H9 (cell line): ENCODE measurements around the gene KANSL1L. TPM values are rescaled to one million over a fixed set of nuclear protein-coding genes. Genes with fewer than 3 reads are reported as not detected.

ENCODE experiments used
- DNase-seq: peaks from one replicate; pipeline ENCODE4 v3.0.0-alpha.2; 2017
- H2AFZ ChIP-seq: one replicate; pipeline ENCODE4 v1.6.1; 2013; ENCODE audit warnings: mild to moderate bottlenecking, low read length, control low read depth, moderate library complexity
- H2AK5ac ChIP-seq: 2 replicates; pipeline ENCODE4 v1.6.1; 2013; ENCODE audit warnings: low read length, control low read depth, mixed read lengths; ENCODE audit not compliant: insufficient read length
- H2BK120ac ChIP-seq: one replicate; pipeline ENCODE4 v1.6.1; 2013; ENCODE audit warnings: low read depth, mild to moderate bottlenecking, low read length, control low read depth, inconsistent platforms; ENCODE audit not compliant: poor library complexity, severe bottlenecking
- H2BK12ac ChIP-seq: 2 replicates; pipeline ENCODE4 v1.6.1; 2013; ENCODE audit warnings: low read length, control low read depth, mixed read lengths, low read depth; ENCODE audit not compliant: insufficient read length
- H2BK15ac ChIP-seq: 2 replicates; pipeline ENCODE4 v1.6.1; 2013; ENCODE audit warnings: low read depth, low read length, control low read depth
- H2BK20ac ChIP-seq: one replicate; pipeline ENCODE4 v1.6.1; 2013; ENCODE audit warnings: low read depth, mild to moderate bottlenecking, low read length, control low read depth, inconsistent platforms; ENCODE audit not compliant: poor library complexity, severe bottlenecking
- H2BK5ac ChIP-seq: 2 replicates; pipeline ENCODE4 v1.6.1; 2013; ENCODE audit warnings: low read length, control low read depth, mixed read lengths; ENCODE audit not compliant: insufficient read length
- H3K14ac ChIP-seq: 2 replicates; pipeline ENCODE4 v1.6.1; 2013; ENCODE audit warnings: low read length, control low read depth; ENCODE audit not compliant: insufficient read depth
- H3K18ac ChIP-seq: 2 replicates; pipeline ENCODE4 v1.6.1; 2013; ENCODE audit warnings: low read depth, mild to moderate bottlenecking, mixed read lengths, low read length, control low read depth; ENCODE audit not compliant: insufficient read length
- H3K23ac ChIP-seq: 2 replicates; pipeline ENCODE4 v1.6.1; 2013; ENCODE audit warnings: low read length, control low read depth, mixed read lengths, low read depth; ENCODE audit not compliant: insufficient read length
- H3K23me2 ChIP-seq: 2 replicates; pipeline ENCODE4 v1.6.1; 2013; ENCODE audit warnings: low read depth, mild to moderate bottlenecking, mixed read lengths, low read length, control low read depth; ENCODE audit not compliant: insufficient read length, poor library complexity, severe bottlenecking
- H3K27ac ChIP-seq: 2 replicates; pipeline ENCODE4 v1.5.1; 2013; ENCODE audit warnings: low read length, control low read depth, mixed read lengths, low read depth; ENCODE audit not compliant: insufficient read length
- H3K27me3 ChIP-seq: 2 replicates; pipeline ENCODE4 v1.6.1; 2013; ENCODE audit warnings: low read length, control low read depth, inconsistent platforms; ENCODE audit not compliant: insufficient read depth
- H3K4ac ChIP-seq: 2 replicates; pipeline ENCODE4 v1.6.1; 2013; ENCODE audit warnings: low read depth, mild to moderate bottlenecking, control low read depth, inconsistent platforms, low read length, moderate library complexity
- H3K4me1 ChIP-seq: 2 replicates; pipeline ENCODE4 v1.6.1; 2013; ENCODE audit warnings: low read length, control low read depth, inconsistent platforms; ENCODE audit not compliant: insufficient read depth
- H3K4me2 ChIP-seq: 2 replicates; pipeline ENCODE4 v1.6.1; 2013; ENCODE audit warnings: low read length, control low read depth, mixed read lengths; ENCODE audit not compliant: insufficient read length, insufficient read depth
- H3K56ac ChIP-seq: 2 replicates; pipeline ENCODE4 v1.6.1; 2013; ENCODE audit warnings: low read depth, mild to moderate bottlenecking, mixed read lengths, low read length, control low read depth; ENCODE audit not compliant: insufficient read length
- H3K79me1 ChIP-seq: 2 replicates; pipeline ENCODE4 v1.6.1; 2013; ENCODE audit warnings: low read depth, mild to moderate bottlenecking, moderate library complexity, low read length, control low read depth, inconsistent platforms; ENCODE audit not compliant: insufficient read depth, poor library complexity, severe bottlenecking
- H3K79me2 ChIP-seq: 2 replicates; pipeline ENCODE4 v1.6.1; 2013; ENCODE audit warnings: low read length, control low read depth, inconsistent platforms; ENCODE audit not compliant: insufficient read depth
- H3K9ac ChIP-seq: 2 replicates; pipeline ENCODE4 v1.6.1; 2013; ENCODE audit warnings: low read length, control low read depth, mixed read lengths; ENCODE audit not compliant: insufficient read length; ENCODE audit errors: extremely low read depth
- H3K9me3 ChIP-seq: one replicate; pipeline ENCODE4 v1.6.1; 2013; ENCODE audit warnings: low read depth, low read length, inconsistent platforms; ENCODE audit not compliant: control insufficient read depth
- H3T11ph ChIP-seq: one replicate; pipeline ENCODE4 v1.6.1; 2013; ENCODE audit warnings: mild to moderate bottlenecking, low read length, control low read depth, inconsistent platforms
- H4K20me1 ChIP-seq: one replicate; pipeline ENCODE4 v1.6.1; 2013; ENCODE audit not compliant: control insufficient read depth, insufficient read length, insufficient read depth
- H4K5ac ChIP-seq: 2 replicates; pipeline ENCODE4 v1.6.1; 2013; ENCODE audit warnings: low read depth, mild to moderate bottlenecking, mixed read lengths, low read length, control low read depth; ENCODE audit not compliant: insufficient read length
- H4K8ac ChIP-seq: replicated peaks from 2 replicates; pipeline ENCODE4 v1.6.1; 2013; ENCODE audit warnings: low read length, control low read depth, mixed read lengths, low read depth; ENCODE audit not compliant: insufficient read length
- H4K91ac ChIP-seq: 2 replicates; pipeline ENCODE4 v1.6.1; 2013; ENCODE audit warnings: low read depth, mild to moderate bottlenecking, moderate library complexity, mixed read lengths, low read length, control low read depth; ENCODE audit not compliant: insufficient read length
- H3K27ac Mint-ChIP-seq, 3 experiments: 2 replicates in 2 of 3; 3 replicates in 1 of 3; pipeline ENCODE4 v1.8.0; 2020 to 2021; ENCODE audit warnings: mixed read lengths in 3 of 3, mild to moderate bottlenecking in 1 of 3, moderate library complexity in 1 of 3
- H3K27me3 Mint-ChIP-seq: 2 replicates; pipeline ENCODE4 v1.8.0; 2021; ENCODE audit warnings: low read depth, mild to moderate bottlenecking, moderate library complexity, mixed read lengths
- H3K36me3 Mint-ChIP-seq, 3 experiments: 2 replicates in 2 of 3; 3 replicates in 1 of 3; pipeline ENCODE4 v1.8.0; 2020 to 2021; ENCODE audit warnings: low read depth in 3 of 3, mixed read lengths in 3 of 3; ENCODE audit not compliant: insufficient read depth in 1 of 3
- H3K4me1 Mint-ChIP-seq, 2 experiments: 2 replicates each; pipeline ENCODE4 v1.8.0; 2020; ENCODE audit warnings: mixed read lengths in 2 of 2
- H3K4me3 Mint-ChIP-seq, 2 experiments: 2 replicates in 1 of 2; 3 replicates in 1 of 2; pipeline ENCODE4 v1.8.0; 2020 to 2021; ENCODE audit warnings: mild to moderate bottlenecking in 2 of 2, mixed read lengths in 2 of 2, moderate library complexity in 1 of 2
- H3K9me3 Mint-ChIP-seq, 2 experiments: 2 replicates in 1 of 2; 3 replicates in 1 of 2; pipeline ENCODE4 v1.8.0; 2020; ENCODE audit warnings: mild to moderate bottlenecking in 2 of 2, mixed read lengths in 2 of 2, moderate library complexity in 1 of 2
- WGBS: extraction: QIAGEN DNeasy Blood & Tissue Kit; methylation state at CpG from one replicate; pipeline ENCODE4 v1.1.7; 2013; ENCODE audit warnings: missing lambda C conversion rate, low lambda C conversion rate, mixed read lengths; ENCODE audit not compliant: insufficient read length; ENCODE audit errors: extremely low coverage; 5-methylcytosine and 5-hydroxymethylcytosine counted together
- total RNA-seq: library from RNA; stranded (reverse); gene quantifications from 2 replicates; pipeline ENCODE4 v1.2.1, GENCODE V29; 2021
- TF ChIP-seq, protein P1 (sequence below): fragments of 200-600 bp; sonication (generic); conservative IDR thresholded peaks from 3 replicates; pipeline ENCODE4 v1.8.0; 2021; ENCODE audit warnings: antibody characterized with exemption, mild to moderate bottlenecking

The KANSL1L gene
- total RNA-seq, 1 experiment from 2014 or later: 8.2 TPM

DNA sequence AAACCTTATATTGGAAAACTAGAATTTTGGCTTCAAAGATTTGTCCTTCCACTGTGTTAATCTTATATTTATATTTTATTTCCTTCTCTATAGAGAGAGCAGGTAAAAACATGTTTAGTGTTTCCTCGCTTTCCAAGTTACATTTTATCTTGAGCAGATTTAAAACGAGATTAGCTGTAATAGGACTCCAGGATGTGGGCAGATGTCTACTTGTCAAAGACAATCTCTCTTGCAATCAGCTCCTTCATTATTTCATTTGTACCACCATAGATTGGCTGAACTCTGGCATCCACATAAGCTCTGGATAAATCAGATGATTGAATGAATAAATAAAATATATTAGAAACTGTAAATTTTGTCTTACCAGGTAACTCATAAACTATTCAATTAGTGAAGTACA lies 17.5 kb upstream of the KANSL1L start:
- peaks cover 31 to 34% of the 10 kb centered on the region in 2 experiments for H3K9me3 Mint-ChIP-seq
- no peak overlapping the region for H2BK5ac ChIP-seq
- no peak overlapping the region for H2BK15ac ChIP-seq
- no peaks in the 10 kb centered on the region for H4K20me1 ChIP-seq
- no peaks in the 10 kb centered on the region for H3K23me2 ChIP-seq
- H2BK120ac ChIP-seq: no peak overlapping the region
- no peaks in the 10 kb centered on the region for H3K4me1 Mint-ChIP-seq
- no peak overlapping the region for H2AK5ac ChIP-seq
- no peak overlapping the region for H2BK12ac ChIP-seq
- no peak overlapping the region for H3K56ac ChIP-seq
- H3K9ac ChIP-seq: no peak overlapping the region
- H3K4ac ChIP-seq: no peak overlapping the region
- no peaks in the 10 kb centered on the region for H3K9me3 ChIP-seq
- H3K79me1 ChIP-seq: no peaks in the 10 kb centered on the region
- DNase-seq: no peak
- no peak overlapping the region for H4K5ac ChIP-seq
- H2BK20ac ChIP-seq: no peak overlapping the region
- H3K27me3 ChIP-seq: no peaks in the 10 kb centered on the region
- no CpG with 5 or more reads among the region's 2 CpGs for WGBS
- no peaks in the 10 kb centered on the region for H3K79me2 ChIP-seq
- peaks cover 22 to 31% (median 24%) of the 10 kb centered on the region in 3 experiments for H3K36me3 Mint-ChIP-seq
- no peak overlapping the region for H3K27ac Mint-ChIP-seq
- H3K14ac ChIP-seq: no peak overlapping the region
- no peak overlapping the region for H3K23ac ChIP-seq
- TF ChIP-seq, protein P1, sequence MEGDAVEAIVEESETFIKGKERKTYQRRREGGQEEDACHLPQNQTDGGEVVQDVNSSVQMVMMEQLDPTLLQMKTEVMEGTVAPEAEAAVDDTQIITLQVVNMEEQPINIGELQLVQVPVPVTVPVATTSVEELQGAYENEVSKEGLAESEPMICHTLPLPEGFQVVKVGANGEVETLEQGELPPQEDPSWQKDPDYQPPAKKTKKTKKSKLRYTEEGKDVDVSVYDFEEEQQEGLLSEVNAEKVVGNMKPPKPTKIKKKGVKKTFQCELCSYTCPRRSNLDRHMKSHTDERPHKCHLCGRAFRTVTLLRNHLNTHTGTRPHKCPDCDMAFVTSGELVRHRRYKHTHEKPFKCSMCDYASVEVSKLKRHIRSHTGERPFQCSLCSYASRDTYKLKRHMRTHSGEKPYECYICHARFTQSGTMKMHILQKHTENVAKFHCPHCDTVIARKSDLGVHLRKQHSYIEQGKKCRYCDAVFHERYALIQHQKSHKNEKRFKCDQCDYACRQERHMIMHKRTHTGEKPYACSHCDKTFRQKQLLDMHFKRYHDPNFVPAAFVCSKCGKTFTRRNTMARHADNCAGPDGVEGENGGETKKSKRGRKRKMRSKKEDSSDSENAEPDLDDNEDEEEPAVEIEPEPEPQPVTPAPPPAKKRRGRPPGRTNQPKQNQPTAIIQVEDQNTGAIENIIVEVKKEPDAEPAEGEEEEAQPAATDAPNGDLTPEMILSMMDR: no peak
- H3K4me2 ChIP-seq: no peak overlapping the region
- no peak overlapping the region for H2AFZ ChIP-seq
- no peak overlapping the region for H3T11ph ChIP-seq
- H3K4me1 ChIP-seq: no peaks in the 10 kb centered on the region
- H4K8ac ChIP-seq: no peak overlapping the region
- peaks cover 1% of the 10 kb centered on the region; the same call in 1 of the 2 replicates for H3K27me3 Mint-ChIP-seq
- no peak overlapping the region for H4K91ac ChIP-seq
- H3K27ac ChIP-seq: no peak overlapping the region
- no peak overlapping the region for H3K18ac ChIP-seq
- no peak overlapping the region for H3K4me3 Mint-ChIP-seq
